GM18873 (cell line): ENCODE results near the gene SLC19A1.

Source experiments
- ATAC-seq: cut with Tn5 transposase; IDR thresholded peaks from one replicate; pipeline ENCODE4 v1.9.1; 2021; ENCODE audit warnings: mild to moderate bottlenecking, moderate library complexity, moderate number of reproducible peaks; ENCODE audit not compliant: unreplicated experiment, low FRiP score

The SLC19A1 gene

GRCh38 chr21:45496968-45497845 lies 45.0 kb downstream of the SLC19A1 start:
- no peak for ATAC-seq

GRCh38 chr21:45496151-45496967 lies 45.9 kb downstream of the SLC19A1 start:
- no peak for ATAC-seq

GRCh38 chr21:45494851-45495680 lies 47.2 kb downstream of the SLC19A1 start:
- no peak for ATAC-seq

GRCh38 chr21:45494135-45494850 lies 47.9 kb downstream of the SLC19A1 start:
- ATAC-seq, result no peak

GRCh38 chr21:45493401-45494001 lies 48.7 kb downstream of the SLC19A1 start:
- no peak for ATAC-seq

- ATAC-seq, result no peak
Observed at GRCh38 chr21:45492765-45493164, 49.5 kb downstream of the SLC19A1 start.

GRCh38 chr21:45491623-45492022 lies 50.6 kb downstream of the SLC19A1 start:
- no peak for ATAC-seq

GRCh38 chr21:45491056-45491455 lies 51.2 kb downstream of the SLC19A1 start:
- ATAC-seq, result no peak

GRCh38 chr21:45490049-45490731 lies 52.0 kb downstream of the SLC19A1 start:
- ATAC-seq, result no peak

GRCh38 chr21:45489722-45489982 lies 52.6 kb downstream of the SLC19A1 start:
- no peak for ATAC-seq

- ATAC-seq, result no peak
Observed at GRCh38 chr21:45488931-45489721, 53.1 kb downstream of the SLC19A1 start.

- no peak for ATAC-seq
Observed at GRCh38 chr21:45487891-45488600, 54.2 kb downstream of the SLC19A1 start.

GRCh38 chr21:45487161-45487806 lies 55.0 kb downstream of the SLC19A1 start:
- ATAC-seq, result no peak

- ATAC-seq, result no peak
Observed at GRCh38 chr21:45486443-45487160, 55.6 kb downstream of the SLC19A1 start.

GRCh38 chr21:45485686-45486442 lies 56.4 kb downstream of the SLC19A1 start:
- no peak for ATAC-seq

- no peak for ATAC-seq
Observed at GRCh38 chr21:45484318-45484717, 57.9 kb downstream of the SLC19A1 start.
